Epidermal melanocyte (primary cell): ENCODE data around the gene PARVB.
"Not testable (repeated sequence)": the region's sequence is repeated elsewhere in the genome, so short reads cannot be mapped to it uniquely, and the experiment has no call there.

ENCODE experiments used
- DNase-seq: peaks from one replicate; pipeline ENCODE4 v3.0.0; 2011; ENCODE audit warnings: low spot score; ENCODE audit not compliant: insufficient read length

Gene PARVB

GRCh38 chr22:44051961-44052360 lies 27.9 kb downstream of the PARVB start:
- DNase-seq, result no peak

- no peak for DNase-seq
Observed at GRCh38 chr22:44055805-44056204, 31.7 kb downstream of the PARVB start.

GRCh38 chr22:44056649-44057048 lies 32.5 kb downstream of the PARVB start:
- DNase-seq, result not testable (repeated sequence)

GRCh38 chr22:44057401-44057987 lies 33.4 kb downstream of the PARVB start:
- DNase-seq, result no peak

GRCh38 chr22:44063462-44064371 lies 39.6 kb downstream of the PARVB start:
- DNase-seq, result no peak

- no peak for DNase-seq
Observed at GRCh38 chr22:44067033-44067432, 42.9 kb downstream of the PARVB start.

GRCh38 chr22:44067901-44068300 lies 43.8 kb downstream of the PARVB start:
- DNase-seq, result no peak

- DNase-seq, result no peak
Observed at GRCh38 chr22:44068422-44069191, 44.5 kb downstream of the PARVB start.

GRCh38 chr22:44070029-44070428 lies 45.9 kb downstream of the PARVB start:
- no peak for DNase-seq

GRCh38 chr22:44071781-44072326 lies 47.8 kb downstream of the PARVB start:
- DNase-seq, result no peak

- no peak for DNase-seq
Observed at GRCh38 chr22:44074337-44074984, 50.4 kb downstream of the PARVB start.

GRCh38 chr22:44075022-44075421 lies 50.9 kb downstream of the PARVB start:
- DNase-seq, result no peak

- DNase-seq, result no peak
Observed at GRCh38 chr22:44075670-44076069, 51.6 kb downstream of the PARVB start.

GRCh38 chr22:44076825-44077224 lies 52.7 kb downstream of the PARVB start:
- DNase-seq, result no peak

- DNase-seq, result peak; percentile 85
Observed at GRCh38 chr22:44080936-44081861, 57.1 kb downstream of the PARVB start.

- no peak for DNase-seq
Observed at GRCh38 chr22:44082801-44083200, 58.7 kb downstream of the PARVB start.

GRCh38 chr22:44084044-44084772 lies 60.1 kb downstream of the PARVB start:
- DNase-seq, result no peak

GRCh38 chr22:44085743-44086270 lies 61.7 kb downstream of the PARVB start:
- DNase-seq, result peak; percentile 41
